ENCODE results near the gene ZNF784.
A peak's percentile ranks its signal among the peaks of the same experiment; 100 is the strongest.

Gene ZNF784, protein sequence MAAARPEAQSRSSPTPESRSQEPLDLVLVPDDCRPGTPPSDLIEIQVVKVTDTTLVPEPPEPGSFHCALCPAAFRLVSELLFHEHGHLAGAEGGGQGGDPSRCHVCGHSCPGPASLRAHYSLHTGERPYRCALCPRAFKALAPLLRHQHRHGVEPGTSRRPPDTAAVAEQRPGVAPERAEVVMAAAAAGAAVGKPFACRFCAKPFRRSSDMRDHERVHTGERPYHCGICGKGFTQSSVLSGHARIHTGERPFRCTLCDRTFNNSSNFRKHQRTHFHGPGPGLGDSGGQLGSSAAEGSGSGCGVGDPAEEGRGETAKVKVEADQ

DNA sequence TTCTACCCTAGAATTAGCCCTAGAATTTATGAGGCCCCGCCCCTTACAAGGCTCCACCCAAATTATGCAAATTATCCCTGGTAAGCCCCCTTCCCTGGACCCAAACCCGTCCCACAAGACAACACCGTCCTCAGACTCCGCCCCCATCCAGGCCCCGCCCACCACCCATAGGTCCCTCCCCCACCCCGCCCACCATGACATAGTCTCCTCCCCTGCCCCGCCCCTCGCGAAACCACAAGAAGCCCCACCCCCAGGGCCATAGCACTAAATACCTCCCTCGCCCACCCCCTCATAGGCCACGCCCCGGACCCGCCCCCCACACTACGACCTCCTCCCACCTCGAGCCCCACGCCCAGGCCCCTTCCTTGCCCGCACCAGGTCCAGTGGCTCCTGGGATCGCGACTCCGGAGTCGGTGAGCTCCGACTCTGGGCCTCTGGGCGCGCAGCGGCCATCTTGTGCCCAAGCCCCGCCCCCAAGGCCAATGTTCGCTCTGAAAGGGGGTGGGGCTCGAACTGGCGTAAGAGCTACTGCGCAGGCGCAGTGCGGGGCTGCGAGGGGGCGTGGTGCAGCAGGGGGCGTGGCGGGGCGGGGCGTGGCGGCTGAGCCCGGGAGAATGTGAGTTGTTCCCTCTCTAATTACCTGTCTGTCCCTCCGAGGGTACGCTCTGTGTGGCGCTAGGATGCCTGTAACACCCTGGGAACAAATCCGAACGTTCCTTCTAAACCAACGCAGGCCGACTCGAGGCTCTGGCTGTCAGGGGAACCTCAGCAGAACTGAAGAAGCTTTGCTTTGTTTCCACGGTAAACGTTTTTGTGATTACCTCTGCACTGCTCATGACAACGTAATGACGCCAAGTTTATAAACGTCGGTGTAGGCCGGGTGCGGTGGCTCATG, at the start of gene ZNF784:
ZNF784 (minus strand) TSS at position 458 of the 895 bp plus-strand sequence; CDS start at position 453, 5 bp downstream.
- peak; percentile 87 to 91 (median 89) for DNase-seq (ENCODE audit: low read depth in 2 of 3, low spot score in 1 of 3)

DNA sequence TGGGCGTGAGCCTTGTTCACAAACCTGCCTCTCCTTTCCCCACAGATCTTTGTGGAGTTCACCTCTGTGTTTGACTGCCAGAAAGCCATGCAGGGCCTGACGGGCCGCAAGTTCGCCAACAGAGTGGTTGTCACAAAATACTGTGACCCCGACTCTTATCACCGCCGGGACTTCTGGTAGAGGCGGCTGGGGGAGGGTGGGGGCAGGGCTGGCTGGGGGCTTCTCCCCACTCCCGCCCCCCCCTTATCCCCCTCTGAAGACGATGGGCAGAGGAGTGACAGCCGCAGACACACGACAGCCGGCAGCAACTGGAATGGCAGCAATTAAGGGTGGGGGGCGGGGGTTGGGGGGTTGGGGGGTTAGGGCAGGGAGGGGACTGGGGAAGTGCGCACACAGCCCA, 49.5 kb upstream of the ZNF784 start:
- no peak for DNase-seq (ENCODE audit: low read depth in 2 of 3, low spot score in 1 of 3)

DNA sequence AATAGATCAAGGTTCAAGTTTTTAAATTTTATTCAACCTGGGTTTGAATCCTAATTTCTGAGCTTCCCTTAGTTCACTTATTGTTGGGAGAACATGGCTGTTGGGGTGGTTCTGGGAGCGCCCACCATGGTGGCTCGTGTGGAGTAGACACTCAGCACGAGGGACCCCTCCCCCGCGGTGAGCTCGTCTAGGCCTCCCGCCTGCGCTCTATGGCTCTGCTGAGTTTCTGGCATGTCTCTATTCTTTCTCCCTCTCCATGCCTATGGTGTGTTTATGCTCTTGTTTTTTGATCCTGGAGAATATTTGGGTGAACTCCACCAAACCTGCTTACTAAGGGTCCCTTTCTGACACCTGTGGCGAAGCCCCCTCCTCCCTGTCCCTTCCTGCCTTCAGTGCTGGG, 49.1 kb upstream of the ZNF784 start:
- DNase-seq (ENCODE audit: low read depth in 2 of 3, low spot score in 1 of 3): no peak

DNA sequence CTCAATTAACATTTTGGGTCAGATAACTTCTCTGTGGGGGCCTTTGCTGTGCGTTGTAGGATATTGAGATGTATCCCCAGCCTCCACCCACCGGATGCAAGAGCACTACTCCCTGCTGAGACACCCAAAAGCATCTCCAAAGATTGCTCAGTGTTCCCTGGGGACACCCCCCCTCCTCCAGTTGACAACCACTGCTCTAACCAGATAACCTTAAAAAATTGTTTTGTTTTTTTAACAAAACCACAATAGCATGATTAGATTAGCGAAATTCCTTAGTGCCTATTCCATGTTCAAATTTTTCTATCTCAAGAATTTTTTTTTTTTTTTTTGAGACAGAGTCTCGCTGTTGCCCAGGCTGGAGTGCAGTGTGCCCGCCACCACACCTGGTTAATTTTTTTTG, 48.1 kb upstream of the ZNF784 start:
- no peak for DNase-seq (ENCODE audit: low read depth in 2 of 3, low spot score in 1 of 3)

DNA sequence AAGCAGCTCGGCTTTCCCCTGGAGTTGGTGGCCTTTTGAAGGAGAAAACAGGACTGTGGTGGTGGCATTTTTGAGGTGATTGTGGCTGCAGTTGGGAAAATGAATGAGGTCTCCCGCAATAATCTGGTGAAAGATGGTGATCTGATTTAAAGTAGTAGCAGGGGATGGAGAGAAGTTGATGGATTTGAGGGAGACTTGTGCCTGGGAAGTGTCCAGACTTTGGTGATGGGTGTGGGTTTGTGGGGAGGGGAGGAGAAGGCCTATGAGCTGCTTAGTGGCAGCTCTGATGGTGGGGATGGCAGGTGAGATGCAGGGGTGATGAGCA, 46.6 kb upstream of the ZNF784 start:
- DNase-seq (ENCODE audit: low read depth in 2 of 3, low spot score in 1 of 3): no peak

DNA sequence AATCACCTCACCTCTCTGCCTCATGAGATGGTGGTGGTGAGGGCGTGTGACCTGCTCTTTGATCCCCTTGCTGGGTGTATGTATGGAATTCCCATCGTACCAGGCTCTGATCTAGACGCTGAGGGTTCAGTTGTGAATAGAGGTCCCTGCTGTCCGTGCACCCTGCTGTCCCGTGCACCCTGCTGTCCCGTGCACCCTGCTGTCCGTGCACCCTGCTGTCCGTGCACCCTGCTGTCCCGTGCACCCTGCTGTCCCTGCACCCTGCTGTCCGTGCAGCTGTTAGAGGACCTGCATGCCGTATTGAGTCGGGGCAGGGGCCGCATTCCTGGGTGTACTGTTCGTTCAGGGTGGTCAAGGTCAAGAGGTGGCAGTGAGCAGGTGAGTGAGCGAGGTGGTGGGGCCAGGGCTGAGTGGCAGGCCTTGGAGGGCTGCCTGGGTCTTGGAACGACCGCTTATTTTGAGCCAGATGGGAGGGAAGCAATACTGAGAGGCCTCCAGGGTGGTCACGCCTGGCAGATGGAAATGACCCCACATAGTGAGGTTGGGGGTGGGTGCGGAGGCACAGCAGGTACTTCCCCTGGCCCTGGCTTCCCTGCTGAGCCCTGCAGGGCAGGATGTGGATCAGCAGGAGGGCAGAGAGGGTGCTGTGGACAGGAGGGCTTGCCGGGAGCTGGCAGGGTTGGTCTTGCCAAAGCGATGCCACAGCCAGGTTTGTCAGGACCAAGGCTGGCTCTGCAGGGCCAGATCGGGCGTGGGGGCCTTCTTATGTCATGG, 46.1 kb upstream of the ZNF784 start:
- DNase-seq (ENCODE audit: low read depth in 2 of 3, low spot score in 1 of 3): no peak

DNA sequence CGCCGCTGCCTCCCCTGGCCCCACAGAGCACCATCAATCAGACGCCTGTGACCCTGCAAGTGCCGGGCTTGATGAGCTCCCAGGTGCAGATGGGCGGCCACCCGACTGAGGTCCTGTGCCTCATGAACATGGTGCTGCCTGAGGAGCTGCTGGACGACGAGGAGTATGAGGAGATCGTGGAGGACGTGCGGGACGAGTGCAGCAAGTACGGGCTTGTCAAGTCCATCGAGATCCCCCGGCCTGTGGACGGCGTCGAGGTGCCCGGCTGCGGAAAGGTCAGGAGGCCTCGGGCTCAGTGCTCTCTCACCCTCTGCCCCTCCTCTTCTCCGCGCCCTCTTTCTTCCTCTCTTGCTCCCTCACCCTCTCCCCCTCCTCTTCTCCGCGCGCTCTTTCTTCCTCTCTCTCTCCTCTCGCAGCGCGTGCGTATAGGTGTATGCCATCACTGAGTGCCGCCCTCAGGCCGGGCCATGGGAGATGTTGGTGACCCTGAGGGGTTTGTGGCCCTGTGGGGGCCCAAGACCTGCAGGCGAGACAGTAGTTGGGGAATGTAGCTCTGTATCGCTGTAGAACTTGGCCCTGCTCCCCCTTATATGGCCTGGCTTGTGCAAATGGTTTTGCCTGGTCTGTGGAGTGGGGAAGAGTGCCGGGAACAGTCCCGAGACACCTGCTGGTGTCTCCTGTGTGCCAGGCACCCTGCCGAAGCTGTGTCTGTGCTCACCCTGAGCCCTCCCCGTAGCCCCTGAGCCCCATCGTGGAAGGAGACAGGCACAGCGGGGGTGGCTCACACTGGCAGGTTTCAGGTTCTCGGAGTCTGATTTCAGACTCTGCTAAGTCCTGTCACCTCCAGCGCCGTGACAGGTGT, 45.3 kb upstream of the ZNF784 start:
- DNase-seq (ENCODE audit: low read depth in 2 of 3, low spot score in 1 of 3): no peak

DNA sequence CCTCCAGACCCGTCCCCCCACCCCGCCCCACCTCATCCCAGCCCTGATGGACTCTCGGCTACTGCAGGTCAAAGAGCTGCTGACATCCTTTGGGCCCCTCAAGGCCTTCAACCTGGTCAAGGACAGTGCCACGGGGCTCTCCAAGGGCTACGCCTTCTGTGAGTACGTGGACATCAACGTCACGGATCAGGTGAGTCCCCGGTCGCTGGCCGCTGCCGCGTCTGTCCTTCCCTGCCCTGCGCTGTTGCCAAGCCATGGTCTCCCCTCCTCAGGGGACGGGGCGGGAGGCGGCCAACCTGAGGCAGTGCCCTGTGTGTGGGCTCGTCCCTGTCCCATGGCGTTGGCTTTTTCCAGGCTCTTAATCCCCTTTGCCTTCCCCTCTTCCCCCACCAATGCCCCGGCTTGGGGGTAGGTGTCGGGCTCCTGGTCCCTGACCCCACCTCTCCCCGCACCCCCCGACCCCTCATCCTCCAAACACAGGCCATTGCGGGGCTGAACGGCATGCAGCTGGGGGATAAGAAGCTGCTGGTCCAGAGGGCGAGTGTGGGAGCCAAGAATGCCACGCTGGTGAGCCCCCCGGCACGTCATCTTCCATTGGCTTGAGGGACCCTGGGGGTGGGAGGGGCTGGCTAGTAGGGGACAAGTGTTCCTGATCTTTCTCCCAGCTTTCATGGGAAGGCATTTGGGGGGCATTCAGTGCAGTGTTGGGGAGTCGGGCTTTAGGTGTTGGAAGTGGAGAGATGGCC, 44.4 kb upstream of the ZNF784 start:
- DNase-seq (ENCODE audit: low read depth in 2 of 3, low spot score in 1 of 3): no peak

DNA sequence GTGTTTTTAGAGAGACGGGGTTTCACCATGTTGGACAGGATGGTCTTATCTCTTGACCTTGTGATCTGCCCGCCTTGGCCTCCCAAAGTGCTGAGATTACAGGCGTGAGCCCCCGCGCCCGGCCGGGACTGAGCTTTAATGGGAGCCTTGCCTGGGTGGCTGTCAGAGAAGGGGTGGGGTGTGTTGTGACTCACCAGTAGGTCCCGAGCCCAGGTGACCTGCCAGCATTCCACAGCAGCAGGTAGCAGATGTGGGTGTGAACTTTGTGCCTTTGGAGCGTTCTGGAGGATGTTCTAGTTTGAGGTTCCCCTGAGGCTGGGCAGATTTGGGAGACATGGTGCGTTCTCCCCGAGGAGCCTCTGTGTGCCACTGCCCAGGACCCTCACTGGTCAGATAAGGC, 43.6 kb upstream of the ZNF784 start:
- no peak for DNase-seq (ENCODE audit: low read depth in 2 of 3, low spot score in 1 of 3)

DNA sequence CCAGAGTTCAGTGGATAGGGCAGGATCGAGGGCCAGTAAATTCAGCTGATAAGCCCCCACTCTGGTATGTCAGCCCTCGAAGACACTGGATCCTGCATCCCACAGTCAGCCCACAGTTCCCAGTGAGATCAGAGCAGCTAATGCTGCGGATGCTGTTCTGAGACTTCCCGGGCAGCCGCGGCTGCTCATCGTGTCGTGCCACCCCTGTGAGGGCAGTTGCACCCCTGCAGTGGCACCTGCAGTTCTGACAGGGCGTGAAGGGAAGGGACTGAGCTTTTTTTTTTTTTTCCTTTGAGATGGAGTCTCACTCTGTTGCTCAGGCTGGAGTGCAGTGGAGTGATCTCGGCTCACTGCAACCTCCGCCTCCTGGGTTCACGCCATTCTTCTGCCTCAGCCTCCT, 43.1 kb upstream of the ZNF784 start:
- DNase-seq (ENCODE audit: low read depth in 2 of 3, low spot score in 1 of 3): no peak

DNA sequence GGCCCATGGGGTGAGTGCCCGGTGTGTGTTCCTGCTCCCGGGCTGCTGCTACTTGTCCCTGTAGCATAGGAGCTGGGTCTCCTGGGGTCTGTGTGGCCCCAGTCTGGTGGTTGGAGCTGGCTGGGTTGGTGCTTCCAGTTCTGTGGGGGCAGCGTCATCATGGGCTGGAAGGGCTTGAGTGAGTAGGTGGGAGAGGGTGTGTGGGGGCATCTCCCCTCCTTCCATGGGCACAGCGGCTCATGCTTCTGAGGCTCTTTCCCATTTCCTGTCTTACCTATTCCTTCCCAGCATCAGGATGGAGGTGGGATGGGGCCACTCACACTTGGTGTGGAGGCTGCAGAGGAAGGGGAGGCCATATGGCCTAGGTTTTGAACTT, 42.6 kb upstream of the ZNF784 start:
- no peak for DNase-seq (ENCODE audit: low read depth in 2 of 3, low spot score in 1 of 3)

DNA sequence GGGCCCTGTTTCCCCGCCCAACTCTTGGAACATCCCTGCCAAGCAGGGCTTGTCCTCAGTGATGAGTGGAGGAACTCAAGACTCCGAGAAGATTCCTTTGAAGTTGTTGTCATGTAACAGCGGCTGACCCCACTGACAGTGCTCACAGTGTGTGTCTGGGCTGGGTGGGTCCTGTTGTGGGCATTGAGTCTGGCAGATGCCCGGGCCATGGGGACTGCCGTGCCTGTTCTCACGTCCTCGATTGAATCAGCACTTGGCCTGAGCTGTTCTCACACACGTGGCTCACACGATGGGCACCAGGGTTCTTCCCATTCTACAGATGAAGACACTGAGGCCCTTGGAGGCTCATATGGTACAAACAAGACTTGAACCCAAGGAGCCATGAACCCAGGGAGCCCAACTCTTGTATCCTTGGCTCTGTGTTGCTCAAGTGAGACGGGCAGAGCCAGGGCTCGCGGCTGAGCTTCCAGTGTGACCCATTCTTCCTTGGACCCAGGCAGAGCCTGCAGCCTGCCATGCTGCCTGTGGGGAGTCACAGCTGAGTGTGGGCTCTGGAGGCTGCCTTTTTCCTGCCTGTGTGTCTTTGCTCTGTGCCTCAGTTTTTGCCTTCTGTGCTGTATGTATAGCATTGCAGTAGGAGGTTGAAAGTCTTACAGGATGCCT, 42.1 kb upstream of the ZNF784 start:
- no peak for DNase-seq (ENCODE audit: low read depth in 2 of 3, low spot score in 1 of 3)

DNA sequence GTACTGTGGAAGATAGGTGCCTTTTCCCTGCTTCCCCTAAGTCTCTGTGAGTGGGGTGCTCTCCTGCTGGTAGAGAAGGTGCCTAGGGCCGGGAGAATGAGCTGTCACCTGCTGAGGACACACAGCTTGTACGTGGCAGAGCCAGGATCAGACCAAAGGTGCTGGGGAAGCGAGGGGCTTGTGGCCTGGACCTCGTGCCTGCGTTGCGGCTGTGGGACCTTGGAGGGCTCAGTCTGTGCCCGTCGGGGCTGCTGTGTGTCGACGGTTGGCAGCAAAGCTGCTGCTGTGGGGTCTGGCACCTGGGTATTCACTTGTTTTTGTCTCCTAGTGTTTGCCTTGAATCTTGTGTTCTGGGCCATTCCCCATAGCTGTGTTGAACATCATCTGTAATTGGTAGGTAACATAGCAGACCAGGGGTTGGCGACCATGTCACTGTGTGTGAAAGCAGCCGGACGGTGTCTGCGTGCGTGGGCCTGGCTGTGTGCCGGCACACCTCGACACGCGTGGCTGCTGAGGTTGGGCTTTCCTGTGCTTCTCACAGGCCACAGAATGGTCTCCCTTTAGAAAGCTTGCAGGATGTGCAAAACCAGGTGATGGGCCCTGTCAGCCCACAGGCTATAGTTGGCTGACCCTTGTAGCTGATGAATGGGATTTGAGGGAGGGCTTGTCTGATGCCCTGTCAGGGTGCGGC, 39.6 kb upstream of the ZNF784 start:
- DNase-seq (ENCODE audit: low read depth in 2 of 3, low spot score in 1 of 3): no peak

DNA sequence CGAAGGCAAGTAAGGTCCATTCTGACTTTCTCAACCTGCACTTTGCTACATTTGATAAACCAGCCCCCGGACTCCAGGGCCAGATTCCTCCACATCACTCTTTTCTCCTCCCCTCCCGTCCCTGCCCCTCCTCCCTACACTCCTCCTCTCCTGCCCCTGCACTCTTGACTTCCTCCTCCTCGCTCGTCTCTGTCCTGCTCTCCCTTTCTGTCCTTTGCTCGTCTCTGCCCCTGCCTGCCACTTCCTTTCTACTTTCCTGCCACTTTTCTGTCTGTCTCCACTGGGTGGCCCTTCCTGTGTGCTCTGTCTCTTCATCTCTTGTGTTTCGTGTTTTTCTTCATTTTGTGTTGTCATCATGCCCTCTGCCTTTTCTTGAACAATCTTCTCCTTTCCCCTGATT, 37.5 kb upstream of the ZNF784 start:
- DNase-seq (ENCODE audit: low read depth in 2 of 3, low spot score in 1 of 3): no peak

DNA sequence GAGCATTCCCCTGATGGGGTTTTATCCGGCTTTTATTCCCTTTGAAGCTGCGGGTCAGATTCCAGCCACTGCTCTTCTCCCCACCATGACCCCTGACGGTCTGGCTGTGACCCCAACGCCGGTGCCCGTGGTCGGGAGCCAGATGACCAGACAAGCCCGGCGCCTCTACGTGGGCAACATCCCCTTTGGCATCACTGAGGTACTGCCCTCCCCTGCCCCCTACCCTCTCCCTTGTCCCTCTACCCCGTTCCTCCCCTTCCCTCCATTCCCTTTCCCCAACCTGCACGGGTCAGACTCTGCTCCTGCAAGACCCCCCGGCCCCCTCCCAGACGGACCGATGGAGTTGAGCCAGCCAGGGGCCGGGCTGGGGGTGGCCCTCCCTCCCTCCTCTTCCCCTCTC, 36.6 kb upstream of the ZNF784 start:
- no peak for DNase-seq (ENCODE audit: low read depth in 2 of 3, low spot score in 1 of 3)

DNA sequence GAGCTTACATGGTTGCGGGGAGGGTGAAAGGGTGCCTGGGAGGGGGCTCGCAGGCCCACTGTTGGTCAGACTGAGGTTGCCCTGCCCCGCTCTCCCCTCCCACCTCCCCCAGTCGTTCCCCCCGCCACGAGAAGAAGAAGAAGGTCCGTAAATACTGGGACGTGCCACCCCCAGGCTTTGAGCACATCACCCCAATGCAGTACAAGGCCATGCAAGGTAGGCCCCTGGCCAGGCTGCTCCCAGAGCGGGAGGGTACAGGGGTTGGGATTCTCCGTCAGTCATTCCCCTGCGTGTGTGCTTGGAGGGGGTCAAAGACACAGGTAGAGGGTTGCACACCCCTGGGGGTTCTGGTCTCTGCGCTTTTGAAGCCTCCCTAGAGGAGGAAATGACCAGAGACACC, 36.0 kb upstream of the ZNF784 start:
- no peak for DNase-seq (ENCODE audit: low read depth in 2 of 3, low spot score in 1 of 3)

DNA sequence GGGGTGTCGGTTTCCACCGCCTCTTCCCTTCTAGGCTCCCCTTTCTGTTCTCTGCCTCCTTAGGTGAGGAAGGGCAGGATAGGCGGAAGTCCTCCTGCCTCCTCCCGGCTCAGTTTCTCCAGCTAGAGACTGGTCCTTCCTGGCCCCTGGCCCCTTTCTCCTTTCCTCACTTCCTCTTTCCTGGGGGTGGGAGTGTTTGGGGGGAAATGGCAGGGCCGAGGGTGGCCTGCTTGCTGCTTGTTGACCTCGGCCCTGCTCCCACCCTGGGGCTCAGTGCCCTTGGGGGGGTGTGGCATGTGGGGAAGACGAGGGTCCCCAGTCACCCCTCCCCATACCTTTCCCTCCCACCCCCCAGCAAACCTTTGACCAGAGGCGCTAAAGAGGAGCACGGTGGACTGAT, 35.5 kb upstream of the ZNF784 start:
- no peak for DNase-seq (ENCODE audit: low read depth in 2 of 3, low spot score in 1 of 3)

DNA sequence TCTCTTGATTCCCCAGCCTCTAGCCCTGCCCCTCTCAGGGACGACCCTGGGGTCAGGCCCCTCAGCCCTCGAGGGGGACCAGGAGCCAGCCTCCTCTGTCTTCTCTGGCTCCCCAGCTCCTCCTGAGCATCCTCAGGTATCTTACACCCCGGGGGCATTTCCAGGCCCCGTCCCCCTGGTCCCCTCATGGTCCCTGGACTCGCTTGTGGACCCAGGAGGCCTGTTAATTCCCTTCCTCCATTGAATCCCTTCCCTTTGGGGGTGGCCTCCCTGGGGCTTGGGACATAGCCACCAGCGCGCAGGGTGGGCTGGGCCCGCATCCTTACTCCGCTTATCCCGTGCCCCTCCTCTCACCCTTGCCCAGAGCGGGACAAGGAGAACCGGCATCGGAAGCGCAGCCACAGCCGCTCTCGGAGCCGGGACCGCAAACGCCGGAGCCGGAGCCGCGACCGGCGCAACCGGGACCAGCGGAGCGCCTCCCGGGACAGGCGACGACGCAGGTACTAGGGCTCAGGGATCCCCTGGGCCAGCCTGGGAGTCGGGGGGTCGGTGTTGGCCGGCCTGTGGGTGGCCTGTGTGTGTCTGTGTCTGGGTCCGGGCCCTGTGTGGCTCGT, 34.6 kb upstream of the ZNF784 start:
- DNase-seq (ENCODE audit: low read depth in 2 of 3, low spot score in 1 of 3): no peak
